GM12878 (cell line): Measurements from ENCODE around the gene MRTFB. TPM values are rescaled to one million over a fixed set of nuclear protein-coding genes. Genes with fewer than 3 reads are reported as not detected.

Experiments
- ATAC-seq: fragments of 200-7000 bp; cut with Tn5 transposase; 3 replicates; pipeline ENCODE4 v1.9.1; 2020; ENCODE audit warnings: mild to moderate bottlenecking, moderate library complexity
- BruUV-seq: library from RNA; stranded (reverse); fragments of 400-500 nt; replicated peaks from 2 replicates; lab custom pipeline; 2021; lab: Mats Ljungman, UMichigan
- CTCF ChIA-PET: fragments of 300-600 bp; sonication (Branson Sonifier 250); formaldehyde crosslinking; extraction: SDS; loops from one replicate; lab custom pipeline; 2021; ENCODE audit warnings: inconsistent platforms; lab: Yijun Ruan, JAX
- POLR2A ChIA-PET: fragments of 350-600 bp; formaldehyde crosslinking; extraction: SDS; loops from one replicate; lab custom pipeline; 2021; ENCODE audit warnings: inconsistent platforms; lab: Charles Lee
- RAD21 ChIA-PET: fragments of 300-600 bp; sonication (Branson Sonifier 250); formaldehyde crosslinking; loops from one replicate; lab custom pipeline; 2023; ENCODE audit warnings: antibody characterized with exemption; ENCODE audit not compliant: unreplicated experiment; lab: Charles Lee
- SMC1A ChIA-PET: fragments of 300-600 bp; sonication (Branson Sonifier 250); formaldehyde crosslinking; loops from one replicate; lab custom pipeline; 2023; ENCODE audit not compliant: unreplicated experiment, uncharacterized antibody; lab: Charles Lee
- DNase-seq: peaks from one replicate; pipeline ENCODE4 v3.0.0-alpha.2; 2011; ENCODE audit warnings: low read depth, low spot score
- FAIRE-seq: peaks from 3 replicates; lab custom pipeline; 2011; peaks lifted over from hg19 to GRCh38; lab: Jason Lieb, UNC
- H2AFZ ChIP-seq: 2 replicates; pipeline ENCODE4 v1.6.0; 2011; ENCODE audit warnings: low read depth, low read length, control low read depth; ENCODE audit not compliant: control insufficient read depth
- H3K27ac ChIP-seq: 2 replicates; pipeline ENCODE4 v1.5.1; 2011; ENCODE audit warnings: control low read depth; ENCODE audit not compliant: control insufficient read depth, insufficient read depth
- H3K27me3 ChIP-seq, 2 experiments: replicated peaks in 1 of 2; 2 replicates each; pipeline versions ENCODE4 v1.6.0 to v1.6.1; 2011; ENCODE audit warnings: low read length in 1 of 2; ENCODE audit not compliant: control insufficient read depth in 2 of 2, insufficient read depth in 2 of 2
- H3K36me3 ChIP-seq, 2 experiments: 2 replicates each; pipeline ENCODE4 v1.5.1; 2011; ENCODE audit warnings: low read length in 1 of 2; ENCODE audit not compliant: control insufficient read depth in 2 of 2, insufficient read depth in 2 of 2
- H3K4me1 ChIP-seq: 2 replicates; pipeline ENCODE4 v1.6.1; 2011; ENCODE audit warnings: mild to moderate bottlenecking, low read length, moderate library complexity, mixed read lengths; ENCODE audit not compliant: control insufficient read depth, insufficient read depth
- H3K4me2 ChIP-seq: 2 replicates; pipeline ENCODE4 v1.6.0; 2011; ENCODE audit warnings: control low read depth; ENCODE audit not compliant: control insufficient read depth, insufficient read depth
- H3K4me3 ChIP-seq: fragments of 200-600 bp; sonication (generic); 2 replicates; pipeline ENCODE4 v1.5.1; 2016
- H3K79me2 ChIP-seq: 2 replicates; pipeline ENCODE4 v1.6.0; 2011; ENCODE audit warnings: low read length; ENCODE audit not compliant: control insufficient read depth, insufficient read depth
- H3K9ac ChIP-seq: 2 replicates; pipeline ENCODE4 v1.8.0; 2011; ENCODE audit warnings: low read length, control low read depth, mixed read lengths; ENCODE audit not compliant: control insufficient read depth, insufficient read depth
- H3K9me3 ChIP-seq: replicated peaks from 3 replicates; pipeline ENCODE4 v1.5.1; 2011; ENCODE audit warnings: mild to moderate bottlenecking, low read length; ENCODE audit not compliant: control insufficient read depth, insufficient read depth
- H4K20me1 ChIP-seq: 2 replicates; pipeline ENCODE4 v1.6.0; 2011; ENCODE audit not compliant: control insufficient read depth, insufficient read depth
- EED ChIP-seq: sonication (generic); IDR thresholded peaks from 2 replicates; pipeline ENCODE4 v1.6.1; 2016; ENCODE audit warnings: antibody characterized with exemption, low read depth
- ETV6 ChIP-seq, 2 experiments: fragments of 450-650 bp in 1 of 2; IDR thresholded peaks in 1 of 2; conservative IDR thresholded peaks in 1 of 2; 2 replicates each; pipeline ENCODE4 v1.6.1; 2014; ENCODE audit warnings: antibody characterized with exemption in 1 of 2, borderline replicate concordance in 1 of 2, low read depth in 1 of 2, mild to moderate bottlenecking in 1 of 2, moderate library complexity in 1 of 2
- FOXK2 ChIP-seq: fragments of 450-650 bp; IDR thresholded peaks from 2 replicates; pipeline ENCODE4 v1.6.1; 2017; ENCODE audit warnings: mild to moderate bottlenecking, moderate library complexity
- HCFC1 ChIP-seq: fragments of 150-350 bp; IDR thresholded peaks from 2 replicates; pipeline ENCODE4 v1.6.1; 2014; ENCODE audit warnings: low read length
- KAT2A ChIP-seq: conservative IDR thresholded peaks from 2 replicates; pipeline ENCODE4 v1.6.1; 2011; ENCODE audit warnings: low read depth, low read length; ENCODE audit not compliant: control insufficient read depth
- KDM1A ChIP-seq: fragments of 200-600 bp; sonication (generic); IDR thresholded peaks from 2 replicates; pipeline ENCODE4 v1.6.1; 2016; ENCODE audit warnings: borderline replicate concordance
- NBN ChIP-seq: fragments of 450-650 bp; IDR thresholded peaks from 2 replicates; pipeline ENCODE4 v1.6.1; 2016
- NFIC ChIP-seq: IDR thresholded peaks from 2 replicates; pipeline ENCODE4 v1.6.1; 2012; ENCODE audit warnings: low read depth, mild to moderate bottlenecking, inconsistent platforms, low read length, moderate library complexity
- POLR2A ChIP-seq: IDR thresholded peaks from 2 replicates; pipeline ENCODE4 v1.6.1; 2011; ENCODE audit warnings: low read depth, mild to moderate bottlenecking, low read length
- RUNX3 ChIP-seq: IDR thresholded peaks from 2 replicates; pipeline ENCODE4 v1.6.1; 2012; ENCODE audit warnings: low read length, inconsistent platforms
- SMAD5 ChIP-seq: IDR thresholded peaks from 2 replicates; pipeline ENCODE4 v1.6.1; 2016; ENCODE audit warnings: antibody characterized with exemption, low read depth
- SP1 ChIP-seq: IDR thresholded peaks from one replicate; pipeline ENCODE4 v1.6.1; 2011; ENCODE audit warnings: low read depth, low read length
- ZNF384 ChIP-seq: IDR thresholded peaks from 2 replicates; pipeline ENCODE4 v1.6.1; 2012; ENCODE audit warnings: low read depth, mild to moderate bottlenecking, low read length, improper control_type of control experiment, borderline replicate concordance
- ZZZ3 ChIP-seq: IDR thresholded peaks from 2 replicates; pipeline ENCODE4 v1.6.1; 2011; ENCODE audit warnings: low read depth; ENCODE audit not compliant: control insufficient read depth, insufficient read length
- WGBS: methylation state at CpG from one replicate; pipeline ENCODE4 v1.1.6; 2016; ENCODE audit warnings: low lambda C conversion rate; ENCODE audit not compliant: insufficient replicate concordance, insufficient coverage; ENCODE audit errors: missing lambda C conversion rate; 5-methylcytosine and 5-hydroxymethylcytosine counted together
- in situ Hi-C: fragments of 300-500 bp; cut with MboI; formaldehyde crosslinking; loops from 9 replicates; pipeline ENCODE4 v1.14.3; 2018; ENCODE audit warnings: mixed read lengths
- intact Hi-C: fragments of 100-400 bp; cut with micrococcal nuclease; formaldehyde crosslinking; loops from one replicate; pipeline ENCODE4 v1.14.2; 2022; ENCODE audit not compliant: unreplicated experiment
- polyA plus RNA-seq, 11 experiments: library from polyadenylated mRNA; depleted of rRNA in 4 of 11; unstranded in 6 of 11; stranded (reverse) in 5 of 11; fragments of >200 nt; fragmentation: Nextera tagmentation in 4 of 11; fragmentation: Illumina TruSeq in 1 of 11; extraction: Ambion mirVana in 4 of 11; extraction: Trizol in 1 of 11; gene quantifications; 1 replicate in 1 of 11; 2 replicates in 10 of 11; pipeline versions ENCODE4 v1.2.1 to v1.2.3, GENCODE V29; 2011 to 2016; ENCODE audit warnings: inconsistent platforms in 2 of 11, missing spikeins in 2 of 11, low read depth in 1 of 11
- total RNA-seq, 4 experiments: library from RNA; depleted of rRNA in 3 of 4; stranded (reverse); fragments of >200 nt in 3 of 4; fragmentation: Illumina TruSeq in 1 of 4; extraction: Trizol in 1 of 4; gene quantifications; 2 replicates each; pipeline versions ENCODE4 v1.2.1 to v1.2.3, GENCODE V29; 2013 to 2021
- TF ChIP-seq, protein P1 (sequence below): fragments of 450-650 bp; IDR thresholded peaks from 2 replicates; pipeline ENCODE4 v1.6.1; 2017; ENCODE audit warnings: antibody characterized with exemption, mild to moderate bottlenecking, moderate library complexity
- TF ChIP-seq, protein P2 (sequence below): IDR thresholded peaks from 2 replicates; pipeline ENCODE4 v1.6.1; 2011; ENCODE audit warnings: mild to moderate bottlenecking, low read depth, low read length, moderate library complexity; ENCODE audit not compliant: insufficient replicate concordance

Gene MRTFB
- total and polyA plus RNA-seq, 10 of the 15 experiments (the other 5 are each of a cell fraction or from before 2014, with no cell fraction given): 2.1 to 14.3 (median 8.0) TPM

DNA sequence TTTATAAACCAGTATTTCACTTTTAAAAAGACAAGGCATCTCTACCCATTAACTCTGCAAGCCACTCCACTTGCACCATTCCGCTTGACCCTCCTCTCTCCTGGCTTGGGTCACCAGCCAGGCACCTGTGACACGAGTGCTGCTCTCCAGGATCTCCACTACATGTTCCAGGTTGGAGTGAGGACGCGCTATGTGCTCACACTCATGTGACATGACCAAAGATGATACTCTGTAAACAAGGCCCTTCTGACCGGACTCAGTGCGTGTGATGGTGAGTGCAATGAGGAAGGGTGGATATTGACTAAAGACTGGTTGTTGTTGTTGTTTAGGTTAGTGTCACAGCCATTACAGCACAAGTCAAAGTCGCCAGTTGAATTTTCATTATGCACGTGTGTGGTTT is 192.7 kb downstream of the MRTFB start:
- RAD21 ChIA-PET: no interaction called here
- Histone ChIP-seq H3K4me1 (no peaks in the 10 kb centered on the region), H3K9ac (no peak overlapping the region), H4K20me1 (no peaks in the 10 kb centered on the region), H3K79me2 (no peaks in the 10 kb centered on the region), H3K36me3 (peaks cover 4 to 12% of the 10 kb centered on the region in 2 experiments), H2AFZ (no peak overlapping the region), H3K9me3 (no peaks in the 10 kb centered on the region), H3K27ac (no peak overlapping the region), H3K27me3 (no peaks in the 10 kb centered on the region), H3K4me3 (no peak overlapping the region), H3K4me2 (no peak overlapping the region)
- in situ Hi-C loops: no loop called here
- POLR2A ChIA-PET: no interaction called here
- DNase-seq (no peak), ATAC-seq (no peak), FAIRE-seq (no peak)
- intact Hi-C loops: no loop called here
- TF ChIP-seq RUNX3: no peak
- TF ChIP-seq, protein P1, sequence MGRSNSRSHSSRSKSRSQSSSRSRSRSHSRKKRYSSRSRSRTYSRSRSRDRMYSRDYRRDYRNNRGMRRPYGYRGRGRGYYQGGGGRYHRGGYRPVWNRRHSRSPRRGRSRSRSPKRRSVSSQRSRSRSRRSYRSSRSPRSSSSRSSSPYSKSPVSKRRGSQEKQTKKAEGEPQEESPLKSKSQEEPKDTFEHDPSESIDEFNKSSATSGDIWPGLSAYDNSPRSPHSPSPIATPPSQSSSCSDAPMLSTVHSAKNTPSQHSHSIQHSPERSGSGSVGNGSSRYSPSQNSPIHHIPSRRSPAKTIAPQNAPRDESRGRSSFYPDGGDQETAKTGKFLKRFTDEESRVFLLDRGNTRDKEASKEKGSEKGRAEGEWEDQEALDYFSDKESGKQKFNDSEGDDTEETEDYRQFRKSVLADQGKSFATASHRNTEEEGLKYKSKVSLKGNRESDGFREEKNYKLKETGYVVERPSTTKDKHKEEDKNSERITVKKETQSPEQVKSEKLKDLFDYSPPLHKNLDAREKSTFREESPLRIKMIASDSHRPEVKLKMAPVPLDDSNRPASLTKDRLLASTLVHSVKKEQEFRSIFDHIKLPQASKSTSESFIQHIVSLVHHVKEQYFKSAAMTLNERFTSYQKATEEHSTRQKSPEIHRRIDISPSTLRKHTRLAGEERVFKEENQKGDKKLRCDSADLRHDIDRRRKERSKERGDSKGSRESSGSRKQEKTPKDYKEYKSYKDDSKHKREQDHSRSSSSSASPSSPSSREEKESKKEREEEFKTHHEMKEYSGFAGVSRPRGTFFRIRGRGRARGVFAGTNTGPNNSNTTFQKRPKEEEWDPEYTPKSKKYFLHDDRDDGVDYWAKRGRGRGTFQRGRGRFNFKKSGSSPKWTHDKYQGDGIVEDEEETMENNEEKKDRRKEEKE: no peak
- no peak for TF ChIP-seq FOXK2
- no peak for TF ChIP-seq POLR2A
- no peak for TF ChIP-seq HCFC1
- TF ChIP-seq KAT2A: no peak
- no peak for TF ChIP-seq KDM1A
- TF ChIP-seq, protein P2, sequence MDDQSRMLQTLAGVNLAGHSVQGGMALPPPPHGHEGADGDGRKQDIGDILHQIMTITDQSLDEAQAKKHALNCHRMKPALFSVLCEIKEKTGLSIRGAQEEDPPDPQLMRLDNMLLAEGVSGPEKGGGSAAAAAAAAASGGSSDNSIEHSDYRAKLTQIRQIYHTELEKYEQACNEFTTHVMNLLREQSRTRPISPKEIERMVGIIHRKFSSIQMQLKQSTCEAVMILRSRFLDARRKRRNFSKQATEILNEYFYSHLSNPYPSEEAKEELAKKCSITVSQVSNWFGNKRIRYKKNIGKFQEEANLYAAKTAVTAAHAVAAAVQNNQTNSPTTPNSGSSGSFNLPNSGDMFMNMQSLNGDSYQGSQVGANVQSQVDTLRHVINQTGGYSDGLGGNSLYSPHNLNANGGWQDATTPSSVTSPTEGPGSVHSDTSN: no peak
- no peak for TF ChIP-seq NBN
- TF ChIP-seq ZNF384: no peak
- no peak for TF ChIP-seq SMAD5
- TF ChIP-seq EED: no peak
- TF ChIP-seq SP1: no peak
- no peak for TF ChIP-seq NFIC
- TF ChIP-seq ZZZ3: no peak
- TF ChIP-seq ETV6 (conservative IDR thresholded peaks at IDR 0.05 in 1 of 2, IDR thresholded peaks at IDR 0.05 in 1 of 2; ENCODE audit: borderline replicate concordance in 1 of 2, low read depth in 1 of 2): no peak
- SMC1A ChIA-PET: no interaction called here
- 97% methylated on average over 8 of the region's 8 CpGs for WGBS
- CTCF ChIA-PET: no interaction called here
- no TSS peak for BruUV-seq
